Activated T-cell treated with anti-CD3 and anti-CD28 coated beads for 1 hour (primary cell): ENCODE data around the gene MED12L.

Experiments used
- DNase-seq: peaks from one replicate; pipeline ENCODE4 v3.0.0-alpha.2; 2020; ENCODE audit warnings: low read depth

MED12L gene

DNA sequence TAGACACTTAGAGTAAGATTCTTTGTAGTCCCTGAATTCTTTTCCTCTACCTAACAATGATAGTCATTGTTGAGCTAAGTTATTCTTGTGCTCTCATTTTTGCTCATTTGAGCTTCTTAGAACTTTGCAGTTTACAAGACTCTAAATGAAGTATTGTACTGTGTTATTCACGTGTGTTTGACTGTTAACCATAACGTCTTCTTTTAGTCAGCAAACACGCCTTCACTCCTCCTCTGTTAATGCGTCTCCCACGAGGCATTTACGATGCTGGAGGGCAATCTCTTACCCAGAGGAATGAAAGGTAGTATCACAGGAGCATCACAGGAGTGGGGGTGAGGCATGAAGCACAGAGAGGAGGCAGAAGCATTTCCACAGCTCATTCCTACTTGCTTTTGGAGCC, 207.7 kb downstream of the MED12L start:
- DNase-seq, result no peak

DNA sequence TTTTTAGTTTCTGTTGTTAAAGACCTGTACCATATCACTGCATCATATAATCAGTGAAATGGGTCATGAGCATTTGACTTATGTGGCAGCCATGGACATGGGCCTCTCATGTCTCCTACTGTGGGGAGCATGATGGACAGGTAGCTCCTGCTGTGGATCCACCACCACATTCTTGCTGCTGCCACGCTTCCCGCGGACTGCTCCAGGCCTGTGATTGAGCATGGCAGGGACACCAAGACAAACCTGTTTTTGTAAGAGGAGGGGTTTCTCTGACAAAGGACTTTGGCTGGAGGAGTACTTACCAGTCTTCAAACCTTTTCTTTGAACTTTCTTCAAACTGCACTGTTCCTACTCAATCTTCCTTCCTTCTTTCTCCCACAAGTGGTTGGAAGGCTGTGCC, 210.8 kb downstream of the MED12L start:
- no peak for DNase-seq

DNA sequence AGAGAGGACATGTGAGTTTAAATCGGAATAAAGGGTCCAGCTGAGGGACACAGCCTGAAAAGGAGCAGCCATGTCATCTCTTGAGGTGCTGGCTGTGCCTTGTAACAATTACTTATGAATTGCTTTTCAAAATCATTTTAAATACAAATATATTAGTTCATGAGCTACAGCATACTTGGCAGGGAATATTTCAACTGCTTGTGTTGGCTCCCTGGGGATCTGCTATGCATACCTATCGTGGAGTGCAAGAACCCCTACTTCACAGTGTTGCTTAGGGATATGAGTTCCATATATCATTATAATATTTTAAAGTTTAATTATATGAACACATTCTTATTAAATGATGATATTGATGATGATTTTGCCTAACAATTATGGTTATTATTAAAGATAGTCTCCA, 212.0 kb downstream of the MED12L start:
- DNase-seq, result no peak

DNA sequence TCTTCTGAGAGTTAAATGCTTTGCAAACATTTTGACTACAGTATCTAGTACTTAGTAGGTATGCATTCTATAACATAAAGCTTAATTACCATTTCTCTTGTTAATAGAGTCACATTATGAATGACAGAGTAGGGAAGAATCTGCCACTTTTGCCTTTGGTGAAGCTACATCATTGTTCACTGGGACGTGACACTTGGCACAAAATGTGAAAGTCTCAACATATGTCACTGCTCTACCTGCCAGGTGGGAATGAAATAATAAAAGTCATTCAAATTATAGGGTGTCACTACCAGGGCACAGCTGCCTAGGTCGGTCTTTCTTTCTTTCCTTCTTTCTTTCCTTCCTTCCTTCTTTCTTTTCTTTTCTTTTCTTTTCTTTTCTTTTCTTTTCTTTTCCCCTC, 213.5 kb downstream of the MED12L start:
- no peak for DNase-seq

DNA sequence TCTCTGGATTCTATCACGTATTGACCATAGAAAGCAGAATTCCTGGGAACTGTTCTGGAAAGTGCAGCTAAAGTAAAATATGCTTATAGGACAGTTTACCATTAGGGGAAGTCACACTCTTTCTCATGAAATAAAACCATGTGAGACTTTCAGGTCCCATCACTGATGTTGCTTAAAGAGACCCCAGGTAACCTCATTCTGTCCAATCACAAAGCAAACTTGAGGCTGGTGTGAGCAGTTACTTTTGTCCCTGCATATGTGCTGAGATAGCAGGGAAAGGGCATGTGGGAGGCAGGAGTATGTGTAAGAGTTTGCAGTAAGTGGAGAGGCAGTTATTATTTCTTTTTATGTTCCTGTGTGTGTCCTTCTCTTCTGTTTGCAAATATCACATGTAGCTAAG, 215.1 kb downstream of the MED12L start:
- no peak for DNase-seq

DNA sequence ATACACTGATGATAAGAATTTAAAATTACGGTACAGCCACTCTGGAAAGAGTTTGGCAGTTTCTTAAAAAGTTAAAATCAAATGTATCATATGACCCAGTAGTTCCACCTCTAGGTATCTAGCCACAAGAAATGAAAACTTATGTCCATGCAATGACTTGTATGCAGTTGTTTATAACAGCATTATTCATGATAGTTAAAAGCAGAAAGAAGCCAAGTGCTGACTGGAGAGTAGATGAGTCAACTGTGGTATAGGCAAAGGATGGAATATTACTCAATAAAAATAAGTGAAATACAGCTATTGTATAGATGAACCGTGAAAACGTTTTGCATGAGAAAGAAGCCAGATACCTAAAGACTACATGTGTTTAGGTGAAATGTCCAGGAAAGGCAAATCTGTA, 216.3 kb downstream of the MED12L start:
- DNase-seq, result no peak

DNA sequence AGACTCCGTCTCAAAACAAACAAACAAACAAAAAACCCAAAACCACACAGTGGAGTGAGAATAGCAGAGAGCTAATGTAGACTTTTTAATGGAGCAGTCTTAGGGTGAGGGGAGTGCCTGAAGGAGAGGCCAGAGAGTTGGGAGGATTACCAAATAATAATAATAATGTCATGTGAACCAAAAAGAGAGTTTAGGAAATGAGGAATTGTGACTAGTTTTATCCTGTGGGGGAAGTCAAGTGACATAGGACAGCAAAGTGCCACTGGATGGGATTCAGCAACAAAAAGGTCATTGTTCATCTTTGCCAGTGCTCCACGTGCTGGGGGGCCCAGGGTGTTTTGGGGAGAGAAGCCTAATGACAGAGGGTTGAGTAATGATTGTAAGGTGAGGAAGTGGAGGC, 218.3 kb downstream of the MED12L start:
- DNase-seq, result no peak

DNA sequence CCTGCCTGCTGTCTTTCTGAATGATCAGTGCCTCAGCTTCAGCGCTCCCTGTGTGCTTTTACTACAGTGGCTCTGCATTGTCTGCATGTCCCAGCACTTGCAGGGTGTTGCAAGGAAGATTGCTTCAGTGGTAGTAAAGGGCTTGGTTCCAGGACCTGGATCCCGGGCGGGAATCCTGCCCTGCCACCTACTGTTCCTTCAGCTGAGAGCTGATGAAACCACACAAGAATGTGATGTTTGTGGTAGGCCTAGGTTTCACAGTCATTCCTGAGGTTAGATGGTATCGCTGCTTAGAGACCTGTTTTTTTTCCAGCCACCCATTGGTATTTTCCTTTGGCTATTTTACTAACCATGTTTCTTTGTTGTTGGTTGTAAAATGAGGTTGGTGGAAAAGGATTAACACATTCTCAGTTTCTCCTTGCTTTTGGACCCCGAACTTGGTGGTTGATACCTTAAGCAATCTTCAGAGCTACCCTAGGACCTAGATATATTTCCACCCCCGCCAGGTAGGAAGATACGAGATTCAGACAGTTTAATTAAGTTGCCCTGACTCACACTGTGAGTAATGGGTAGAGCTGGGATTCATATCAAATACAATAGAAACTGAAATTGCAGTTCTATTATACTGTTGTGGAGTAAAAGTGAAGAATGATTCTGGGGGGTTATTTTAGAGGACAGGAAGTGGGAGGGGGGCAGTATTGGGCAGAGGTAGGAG, 219.8 kb downstream of the MED12L start:
- DNase-seq, result no peak

DNA sequence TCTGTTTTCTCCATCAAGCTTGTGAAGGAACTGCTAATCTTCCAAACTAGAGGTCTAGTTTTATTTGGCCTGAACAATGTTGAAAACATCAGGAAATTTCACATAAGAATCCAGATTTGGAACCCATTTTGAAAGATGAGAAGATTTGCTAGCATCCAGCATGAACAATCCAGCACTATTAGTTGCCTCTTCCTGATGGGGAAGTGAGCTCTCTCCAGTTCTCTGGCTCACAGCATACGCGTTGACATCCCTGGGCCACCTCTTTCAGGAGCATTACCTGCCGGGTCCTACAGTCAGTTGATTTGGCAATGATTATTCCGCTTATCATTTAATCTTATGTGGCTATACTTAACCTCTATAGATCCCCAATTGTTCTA, 220.3 kb downstream of the MED12L start:
- no peak for DNase-seq

DNA sequence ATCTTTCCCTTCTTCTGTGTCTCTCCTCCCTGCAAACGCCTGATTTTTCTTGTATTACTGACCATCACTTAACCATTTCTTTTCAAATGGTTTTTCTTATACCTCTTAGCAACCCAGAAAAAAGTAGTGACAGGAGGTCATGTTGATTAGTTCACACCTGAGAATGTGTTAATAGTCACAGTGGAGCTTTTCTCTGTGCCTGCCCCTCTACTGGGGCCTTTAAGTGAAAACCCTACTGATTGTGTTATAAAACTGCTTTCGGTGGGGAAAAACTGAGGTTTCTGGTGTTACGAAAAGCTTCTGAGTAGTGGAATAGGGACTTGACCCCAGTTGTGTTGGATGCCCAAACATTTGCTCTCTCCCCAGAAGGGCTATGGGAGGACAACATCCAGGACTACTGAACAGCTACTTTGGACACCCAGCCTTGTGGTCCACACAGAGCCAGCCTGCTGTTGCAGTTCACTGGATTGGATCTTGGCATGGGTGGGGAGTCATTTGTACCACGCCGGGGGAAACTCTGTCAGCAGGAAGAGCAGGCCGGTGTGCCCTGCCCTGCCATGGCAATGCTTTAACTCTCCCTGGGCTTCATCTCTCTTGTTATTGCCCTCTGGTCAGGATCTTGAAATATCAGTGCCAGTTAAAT, 220.8 kb downstream of the MED12L start:
- no peak for DNase-seq

DNA sequence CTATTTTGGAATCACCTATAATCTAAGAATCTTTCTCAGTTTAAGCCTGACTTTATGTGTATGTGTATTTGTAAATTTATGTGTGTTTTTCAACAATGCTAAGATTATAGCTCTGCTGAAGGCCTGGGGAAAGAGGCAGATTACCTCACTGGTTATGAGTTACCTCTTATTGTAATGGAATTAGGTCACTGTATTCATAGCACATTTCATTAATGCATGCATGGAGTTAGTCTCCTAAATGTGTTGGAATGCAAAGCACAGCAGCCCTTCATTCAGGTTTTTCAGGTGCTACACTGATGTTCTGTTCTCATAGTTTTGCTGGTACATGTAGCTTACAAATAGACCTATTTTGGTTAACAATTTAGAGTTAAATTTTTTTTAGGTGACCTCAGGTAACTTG, 221.7 kb downstream of the MED12L start:
- DNase-seq, result no peak

DNA sequence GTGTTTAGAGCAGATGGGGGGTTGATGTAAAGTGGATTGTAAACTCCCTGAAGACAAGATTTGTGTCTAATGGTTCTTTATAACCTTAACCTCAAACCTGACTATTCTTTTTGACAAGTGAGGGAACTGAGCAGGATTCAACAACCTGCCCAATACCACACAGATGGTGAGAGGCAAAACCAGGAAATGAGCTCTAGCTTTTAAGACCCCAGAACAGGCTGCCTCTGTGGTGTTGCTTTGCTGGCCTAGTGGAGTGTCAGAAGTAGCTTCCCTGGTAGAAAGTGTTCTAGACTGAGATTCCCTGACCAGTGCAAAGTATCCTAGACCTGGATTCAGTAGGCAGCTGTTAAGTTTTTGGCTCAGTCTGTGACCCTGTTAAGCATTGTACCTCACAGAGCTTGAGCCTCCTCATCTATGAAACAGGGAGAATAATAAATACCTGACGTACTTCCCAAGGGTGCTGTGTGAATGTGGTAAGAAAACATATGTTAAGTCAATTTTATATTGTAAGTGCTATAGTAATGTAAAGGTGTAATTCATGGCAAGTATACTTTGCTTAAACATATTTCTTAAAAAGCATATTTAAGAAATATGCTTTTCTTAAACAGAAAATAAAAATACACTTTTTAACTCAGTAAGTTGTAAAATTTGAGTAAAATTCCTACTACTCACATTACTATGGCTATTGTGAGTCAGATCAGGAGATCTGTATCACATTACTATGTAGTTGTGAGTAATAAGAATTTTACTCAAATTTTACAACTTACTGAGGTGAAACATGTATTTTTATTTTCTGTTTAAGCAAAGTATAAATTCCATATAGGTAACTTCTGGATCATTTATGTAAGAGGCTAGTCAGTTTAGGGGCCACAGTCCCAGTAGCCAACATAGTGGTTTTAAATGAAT, 222.4 kb downstream of the MED12L start:
- DNase-seq, result no peak

DNA sequence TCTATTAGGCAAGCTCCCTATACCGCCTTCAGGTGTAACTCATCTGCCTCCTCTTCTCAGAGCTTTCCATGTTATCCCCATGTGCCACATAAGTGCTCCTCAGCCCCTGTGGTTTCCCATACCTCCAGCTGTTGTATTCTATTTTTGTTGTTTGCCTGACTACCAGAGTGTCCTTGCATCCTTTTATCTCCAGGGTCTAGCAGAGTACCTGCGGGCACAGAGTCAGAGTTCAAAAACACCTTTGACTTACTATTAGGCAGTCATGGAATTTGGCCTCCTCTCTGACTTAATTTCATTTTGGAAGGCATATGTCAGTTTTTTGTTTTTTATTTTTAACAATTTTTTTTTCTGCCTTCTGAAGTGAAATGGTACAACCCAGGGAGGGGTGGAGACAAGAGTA, 224.1 kb downstream of the MED12L start:
- no peak for DNase-seq

DNA sequence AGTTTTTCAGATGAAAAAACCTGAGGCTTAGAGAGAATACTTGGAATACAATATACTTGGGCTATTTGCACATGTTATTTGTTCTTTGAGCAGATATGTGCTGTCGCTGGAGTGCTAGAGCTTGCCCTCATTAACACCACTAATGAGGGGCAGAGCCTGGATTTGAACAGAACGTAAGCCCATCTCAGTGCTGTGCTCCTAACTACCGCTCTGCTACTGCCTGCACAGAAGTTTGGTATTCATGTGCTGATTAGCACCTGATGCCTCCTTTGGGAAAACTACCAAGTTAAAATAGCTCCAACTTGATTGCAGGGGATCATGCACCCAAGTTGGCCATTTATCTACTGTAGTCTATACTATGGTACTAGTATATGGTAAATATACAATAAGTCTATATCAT, 227.5 kb downstream of the MED12L start:
- DNase-seq, result no peak

DNA sequence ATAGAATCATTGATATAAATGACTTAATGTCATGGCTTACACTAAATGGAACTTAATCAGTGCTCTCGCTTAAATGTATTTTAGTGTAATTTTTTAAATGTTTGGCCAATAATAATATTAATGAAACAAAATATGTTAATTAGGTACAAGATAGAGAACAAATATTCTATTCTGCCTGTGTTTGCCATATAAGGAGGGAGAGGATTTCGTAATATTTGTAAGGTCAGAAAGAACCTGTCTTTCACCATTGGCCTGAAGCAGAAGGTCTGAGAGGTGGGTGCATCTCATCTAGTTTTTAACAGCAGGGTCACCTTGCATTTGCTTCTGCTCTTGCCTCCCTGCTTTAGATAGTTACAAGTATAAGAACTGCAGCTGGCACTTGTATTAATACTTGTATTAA, 228.7 kb downstream of the MED12L start:
- DNase-seq, result no peak

DNA sequence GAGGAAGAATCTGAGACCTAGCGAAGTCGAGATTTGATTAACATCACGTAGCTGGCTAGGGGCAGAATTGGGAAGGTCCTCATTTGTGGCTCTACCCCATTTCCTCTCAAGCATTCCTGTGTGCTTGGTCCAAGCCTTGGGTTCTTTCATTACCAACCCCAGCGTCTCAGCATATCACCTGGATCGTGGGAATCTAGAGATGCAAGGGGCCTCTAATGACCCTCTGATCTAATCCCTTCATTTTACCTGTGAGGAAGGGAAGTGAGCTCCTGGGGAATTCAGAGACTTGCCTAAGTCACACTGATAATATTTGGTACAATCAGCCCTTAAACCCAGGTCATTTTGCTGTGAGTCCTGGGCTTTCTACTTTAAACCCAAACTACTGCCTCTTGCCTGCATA, 229.1 kb downstream of the MED12L start:
- DNase-seq, result no peak

DNA sequence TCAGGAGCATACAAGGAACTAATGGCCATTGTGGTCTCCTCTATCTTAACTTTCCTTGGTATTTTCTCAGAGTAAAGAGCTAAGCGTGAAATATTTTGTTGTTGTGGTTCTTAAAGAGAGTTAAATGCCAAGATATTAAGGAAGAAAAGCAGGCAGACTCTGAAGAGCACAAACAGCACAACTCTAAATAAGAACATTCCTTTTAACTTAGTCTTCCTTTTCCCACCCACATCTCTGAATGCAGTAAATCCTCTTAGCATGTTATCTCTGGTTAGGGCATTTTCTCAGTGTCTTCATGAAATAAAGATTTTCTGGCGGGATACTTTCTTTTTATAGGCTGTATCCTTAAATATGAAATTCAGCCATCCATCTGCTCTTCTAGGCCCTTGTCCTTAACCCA, 229.7 kb downstream of the MED12L start:
- no peak for DNase-seq

DNA sequence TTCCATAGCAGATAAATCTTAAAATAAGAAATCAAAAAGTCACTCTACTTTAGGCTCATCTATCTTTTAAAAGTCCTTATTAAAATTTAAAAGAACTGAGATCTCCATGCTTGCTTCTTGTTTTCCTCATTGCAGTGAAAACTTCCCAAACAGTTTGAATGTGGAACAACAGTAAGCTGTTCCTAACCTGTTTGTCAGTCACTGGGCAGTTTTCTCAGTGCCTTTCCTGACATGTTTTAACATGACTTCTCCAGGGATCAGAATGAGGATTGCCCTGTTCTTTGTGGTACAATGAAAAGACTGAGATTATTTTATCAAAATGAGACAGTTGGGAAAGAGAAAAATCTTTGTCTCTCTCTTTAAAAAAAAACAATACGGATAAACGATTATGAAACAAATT, 230.4 kb downstream of the MED12L start:
- no peak for DNase-seq

DNA sequence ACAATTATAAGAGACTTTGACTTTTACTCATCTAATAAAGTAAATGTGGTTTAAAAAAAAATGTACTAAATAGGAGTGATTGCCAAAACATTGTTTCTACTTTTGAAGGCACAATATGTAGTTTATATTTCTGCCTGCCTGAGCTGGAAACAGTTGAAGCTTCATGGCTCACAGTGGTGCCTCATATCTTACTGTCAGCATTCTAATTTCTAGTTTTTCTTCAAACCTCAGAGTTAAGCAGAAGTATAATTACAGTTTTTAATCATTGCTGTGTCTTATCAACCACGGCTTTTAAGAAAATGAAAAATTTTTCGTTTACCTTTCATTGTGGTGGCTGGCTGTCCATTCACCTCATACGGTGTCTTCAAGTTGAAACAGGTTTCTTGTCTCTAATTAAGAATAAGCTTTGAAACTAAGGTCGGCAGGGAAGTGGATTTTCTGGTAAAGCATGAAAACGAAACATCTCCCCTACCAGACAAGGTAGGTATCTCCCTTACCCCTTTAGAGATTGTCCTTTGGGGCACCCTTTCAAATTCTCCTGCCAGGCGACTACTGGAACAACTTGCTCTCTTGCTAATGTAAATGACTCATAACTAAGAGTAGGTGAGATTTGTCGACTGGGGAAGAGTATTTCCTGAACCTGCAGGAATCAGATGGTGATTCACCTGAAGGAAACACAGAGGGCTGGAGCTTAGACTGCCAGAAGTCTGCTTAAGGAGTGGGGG, 231.0 kb downstream of the MED12L start, which contains the start of gene GPR87:
TSS of gene GPR87 (minus strand) at position 554 of the 725 bp plus-strand sequence. CDS start 16,720 bp downstream, outside the sequence.
- no peak for DNase-seq

DNA sequence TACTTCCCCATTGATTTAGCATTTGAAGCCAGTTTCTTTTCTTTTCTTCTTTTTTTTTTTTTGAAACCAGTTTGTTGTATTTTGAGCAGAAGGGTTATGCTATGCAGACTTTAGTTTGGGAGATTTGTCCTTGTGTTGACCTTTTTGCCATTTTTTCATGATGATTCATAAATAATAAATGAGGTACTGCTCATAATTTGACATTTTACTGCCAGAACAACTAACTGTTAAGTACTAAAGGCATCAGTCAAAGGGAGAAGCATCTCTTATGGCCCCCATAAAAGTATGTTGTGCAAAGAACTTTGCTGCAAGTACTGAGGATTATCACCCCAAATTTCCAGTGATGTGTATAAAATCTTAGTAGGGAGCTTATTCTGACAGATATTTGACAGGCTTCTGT, 232.8 kb downstream of the MED12L start:
- DNase-seq, result no peak

DNA sequence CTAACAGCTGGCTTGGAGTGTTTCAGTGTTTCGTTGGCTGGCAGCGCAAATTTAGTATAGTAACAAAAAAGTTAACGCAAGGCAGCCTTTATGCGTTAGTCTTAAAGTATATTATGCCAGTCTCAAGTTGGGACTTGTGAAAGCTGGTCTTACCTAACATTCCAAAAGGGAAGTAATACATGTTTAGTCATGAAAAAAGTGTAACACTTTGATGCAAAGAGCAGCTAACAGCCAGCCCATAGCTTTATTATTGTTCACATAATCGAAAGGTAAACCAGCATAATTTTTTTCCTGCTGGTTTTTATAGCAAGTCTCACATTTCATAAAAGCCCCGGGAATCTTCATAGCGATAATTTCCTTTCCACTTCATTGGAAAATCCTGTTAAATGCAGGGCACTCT, 233.5 kb downstream of the MED12L start:
- no peak for DNase-seq

DNA sequence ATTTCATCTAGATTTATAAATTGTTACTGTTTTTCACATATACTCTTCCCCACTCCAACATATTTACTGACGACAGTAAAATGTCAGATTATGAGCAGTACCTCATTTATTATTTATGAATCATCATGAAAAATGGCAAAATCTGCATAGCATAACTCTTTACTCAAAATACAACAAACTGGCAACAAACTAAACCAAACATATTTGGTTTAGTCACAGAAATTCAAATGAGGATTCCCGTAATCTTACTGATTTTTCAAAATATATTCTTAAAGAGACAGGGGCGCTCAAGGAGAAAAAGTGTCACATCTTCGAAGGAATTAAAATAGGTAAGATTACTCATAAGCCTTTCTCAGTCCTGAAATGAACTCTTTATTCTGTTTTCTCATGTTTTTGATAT, 234.2 kb downstream of the MED12L start:
- DNase-seq, result no peak
